ENCODE measurements around the gene MACROD2.

MACROD2 gene

DNA sequence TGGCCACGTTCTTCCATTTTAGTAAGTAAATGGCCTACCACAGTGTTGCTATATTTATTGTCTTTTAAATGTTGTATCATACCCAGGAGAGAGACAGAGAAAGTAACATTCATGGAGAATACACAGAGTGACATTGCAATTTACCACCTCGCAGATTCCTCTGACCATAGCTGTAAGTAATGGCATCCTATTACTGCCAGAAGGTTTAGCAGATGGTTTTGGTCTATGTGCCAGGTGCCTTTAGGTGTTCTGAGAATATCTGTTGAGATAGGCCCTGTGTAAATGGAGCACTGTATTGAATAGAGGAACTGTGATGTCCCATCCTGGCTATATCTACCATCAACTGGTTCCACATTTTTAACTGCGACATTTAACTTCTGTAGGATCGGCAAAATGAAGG, 2018.3 kb downstream of the MACROD2 start:
- DNase-seq (ENCODE audit: low read depth) = no peak

DNA sequence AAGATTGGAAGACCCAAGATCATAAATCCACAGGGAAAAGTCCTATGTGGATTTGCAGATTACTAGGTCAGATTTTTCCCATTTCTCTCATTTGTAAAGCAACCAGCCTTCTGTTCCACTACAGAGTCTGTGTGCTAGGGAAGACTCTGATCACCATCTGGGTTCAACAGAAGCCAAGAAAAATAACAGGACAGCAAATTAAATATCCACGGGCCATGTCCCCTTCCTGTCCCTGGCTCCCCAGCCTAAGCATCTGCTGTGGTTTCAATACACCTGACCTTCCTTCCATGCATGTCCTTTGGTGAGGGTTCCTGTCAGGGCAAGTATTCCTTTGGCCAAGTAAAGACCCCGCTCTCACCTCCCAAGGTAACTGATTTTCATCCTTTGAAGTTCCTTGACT, 2019.1 kb downstream of the MACROD2 start:
- no peak for DNase-seq (ENCODE audit: low read depth)

DNA sequence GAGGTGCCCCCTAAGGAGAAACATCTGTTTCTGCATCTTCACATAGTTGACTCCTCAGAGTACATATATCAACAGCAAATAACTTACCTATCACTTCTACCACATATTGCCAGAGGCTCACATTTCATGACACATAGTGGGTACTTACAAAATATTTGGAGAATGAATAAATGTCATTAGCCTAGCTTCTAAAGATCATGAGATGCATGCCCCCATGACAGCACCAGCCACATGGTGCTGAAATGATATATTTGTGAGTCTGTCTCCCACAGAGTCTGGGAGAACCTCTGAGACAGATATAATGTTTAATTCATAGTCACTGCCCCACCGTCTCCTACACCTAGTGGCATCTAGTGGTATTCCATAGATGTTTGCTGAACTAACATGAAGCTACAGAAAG, 2022.3 kb downstream of the MACROD2 start:
- no peak for DNase-seq (ENCODE audit: low read depth)

DNA sequence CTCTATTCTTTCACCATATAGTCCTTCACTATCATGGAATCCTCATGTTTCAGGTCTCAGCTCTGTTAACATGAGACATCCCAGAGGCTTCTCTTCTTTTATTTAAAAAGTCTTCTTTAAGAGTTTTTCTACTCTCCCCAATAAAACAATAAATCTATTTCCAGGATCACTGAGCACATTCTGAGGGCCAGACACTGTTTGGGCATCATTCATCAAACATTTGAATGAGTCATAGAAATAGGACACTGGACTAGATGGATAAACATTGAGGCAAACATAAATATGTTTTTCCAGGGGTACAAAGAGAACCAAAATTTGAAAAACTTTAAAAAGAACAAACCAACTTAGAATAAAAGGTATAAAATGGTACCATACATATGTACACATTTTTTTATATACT, 2023.6 kb downstream of the MACROD2 start:
- no peak for DNase-seq (ENCODE audit: low read depth)

DNA sequence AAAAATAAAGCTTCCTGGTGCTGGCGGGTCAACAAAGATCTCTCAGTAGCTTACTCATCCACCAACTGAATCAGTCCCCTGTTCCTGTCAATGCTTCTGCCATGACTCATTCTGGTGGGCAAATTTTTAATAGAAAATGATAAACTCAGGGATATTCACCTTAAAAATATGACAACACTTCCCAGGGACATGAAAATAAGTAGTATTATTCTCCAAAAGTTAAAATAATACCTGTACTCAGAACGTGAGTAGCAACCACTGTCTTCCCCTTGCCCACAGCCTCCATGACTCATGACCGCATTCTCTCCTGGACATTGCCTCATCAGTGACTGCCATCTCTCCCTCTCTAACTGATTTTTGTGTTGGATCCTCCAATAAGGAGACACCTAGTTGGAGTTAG, 2025.7 kb downstream of the MACROD2 start:
- peak; percentile 30 for DNase-seq (ENCODE audit: low read depth)

DNA sequence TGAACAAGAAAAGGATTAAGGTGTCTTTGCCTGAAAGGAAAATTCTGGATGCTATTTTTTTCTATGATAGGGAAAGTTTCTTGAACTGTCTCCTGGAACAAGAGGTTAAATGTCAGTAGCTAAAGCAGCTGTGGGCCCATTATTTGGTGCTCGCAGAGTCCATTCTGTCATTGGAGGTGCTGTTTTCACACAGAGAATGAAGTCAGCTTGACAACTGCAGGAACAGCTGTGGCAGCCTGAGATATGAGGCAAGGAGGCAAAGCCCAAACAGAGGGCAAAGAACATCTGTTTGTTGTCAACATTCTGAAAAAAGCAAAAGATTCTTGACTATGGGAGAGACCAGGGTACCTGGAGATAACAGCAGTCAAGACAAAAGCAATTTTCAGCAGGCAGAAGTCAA, 2029.8 kb downstream of the MACROD2 start:
- DNase-seq (ENCODE audit: low read depth) = no peak

DNA sequence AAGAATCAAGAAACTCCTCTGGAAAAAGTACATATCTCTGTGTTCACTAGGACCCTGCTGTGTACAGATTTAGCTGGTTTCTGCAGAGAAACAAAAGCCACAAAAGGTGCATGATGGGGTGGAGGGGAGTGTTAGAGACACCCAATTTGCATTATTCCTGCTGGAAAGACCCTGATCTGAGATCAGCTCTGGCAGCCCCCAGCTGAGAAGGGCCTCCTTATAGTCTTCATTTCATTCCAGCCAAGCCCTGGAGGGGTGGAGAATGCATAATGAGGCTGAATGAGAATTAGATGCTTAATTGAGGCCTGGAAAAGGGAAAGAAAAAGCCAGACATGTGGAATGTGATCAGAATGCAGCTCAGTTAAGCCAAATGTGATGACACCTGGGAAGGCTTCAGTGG, 2032.4 kb downstream of the MACROD2 start:
- no peak for DNase-seq (ENCODE audit: low read depth)

DNA sequence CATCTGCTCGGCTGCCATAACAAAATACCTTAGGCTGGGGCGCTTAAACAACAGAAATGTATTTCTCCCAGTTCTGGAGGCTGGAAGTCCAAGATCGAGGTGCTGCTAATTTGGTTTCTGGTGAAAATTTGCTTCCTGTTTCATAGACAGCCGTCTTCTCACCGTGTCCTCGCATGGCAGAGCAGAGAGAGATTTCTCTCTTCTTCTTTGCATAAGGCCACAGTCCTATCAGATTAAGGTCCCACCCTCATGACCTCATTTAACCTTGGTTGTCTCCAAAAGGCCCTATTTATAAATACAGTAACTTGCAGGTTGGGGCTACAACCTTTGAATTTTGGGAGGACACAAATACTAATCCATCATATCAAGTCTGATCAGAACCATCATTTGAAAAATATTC, 2033.6 kb downstream of the MACROD2 start:
- no peak for DNase-seq (ENCODE audit: low read depth)

DNA sequence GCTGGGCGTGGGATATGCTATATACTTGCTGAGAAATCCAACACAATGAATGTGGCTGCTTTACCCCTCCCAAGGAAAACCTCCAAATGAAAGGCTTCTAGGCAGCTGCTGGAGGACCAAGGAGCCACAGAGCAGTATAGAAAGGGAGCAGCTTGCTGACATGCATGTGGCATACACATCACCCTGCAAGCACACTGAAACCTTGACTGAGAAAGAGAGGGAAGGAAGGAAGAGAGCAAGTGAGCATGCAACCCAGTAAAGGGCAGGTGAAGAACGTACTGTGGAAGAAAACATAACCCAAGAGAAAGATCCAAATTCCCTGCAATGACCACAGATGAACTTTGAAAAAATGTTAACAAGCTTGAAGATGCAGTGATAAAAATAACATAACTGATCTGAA, 2034.9 kb downstream of the MACROD2 start:
- no peak for DNase-seq (ENCODE audit: low read depth)

DNA sequence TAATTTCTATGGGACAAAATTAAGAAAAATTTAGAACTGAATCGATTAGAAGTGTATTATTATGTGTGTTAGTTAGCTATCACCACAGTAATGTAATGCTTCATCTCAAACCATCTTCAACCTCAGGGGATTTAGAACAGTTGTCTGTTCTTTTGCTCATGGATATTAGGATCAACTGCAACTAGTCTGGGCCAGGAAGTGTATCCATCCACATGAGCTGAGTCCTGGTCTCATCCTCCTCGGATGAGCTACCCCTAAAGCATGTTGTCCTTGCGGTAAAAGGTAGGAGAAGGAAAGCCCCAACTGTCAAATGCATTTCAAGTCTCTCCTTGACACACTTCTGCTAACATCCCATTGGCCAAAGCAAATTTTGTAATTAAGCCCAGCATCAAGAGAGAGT, 2040.3 kb downstream of the MACROD2 start:
- no peak for DNase-seq (ENCODE audit: low read depth)

DNA sequence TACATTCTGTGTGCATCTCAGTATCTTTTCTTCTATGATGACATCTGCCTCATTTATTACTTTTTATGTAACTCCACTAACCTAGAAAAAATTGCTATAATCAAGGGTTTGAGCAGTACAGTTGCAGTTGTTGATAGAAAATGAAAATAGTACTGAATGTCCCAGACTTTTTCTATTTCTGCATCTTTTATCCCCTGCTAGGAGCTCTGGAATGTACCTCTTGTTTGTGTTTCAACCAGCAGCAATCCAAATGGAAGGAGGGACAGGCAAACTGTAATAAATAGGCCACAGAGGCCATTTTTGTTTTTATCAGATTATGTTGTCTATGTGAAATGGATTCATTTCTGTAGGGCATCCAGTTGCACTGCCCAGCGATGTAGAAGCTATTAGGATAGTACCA, 2041.0 kb downstream of the MACROD2 start:
- DNase-seq (ENCODE audit: low read depth) = no peak

DNA sequence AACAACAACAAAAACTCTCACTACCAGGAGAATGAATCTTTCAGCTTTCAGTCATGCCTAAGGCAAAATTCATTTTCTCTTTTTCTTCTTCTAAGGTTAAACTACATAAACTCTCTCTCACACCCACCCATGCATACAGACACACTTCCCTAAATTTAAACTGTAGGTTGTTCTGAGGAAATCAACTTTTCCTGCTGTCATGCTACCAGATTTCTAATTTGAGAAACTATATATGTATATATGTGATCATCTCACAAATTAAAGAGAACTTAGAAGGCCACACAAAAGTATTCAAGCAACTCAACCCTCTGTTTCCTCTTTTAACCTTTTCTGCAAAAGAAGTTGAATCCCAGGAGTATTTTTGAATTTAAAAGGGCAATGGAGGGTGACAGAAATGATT, 2045.4 kb downstream of the MACROD2 start:
- no peak for DNase-seq (ENCODE audit: low read depth)

DNA sequence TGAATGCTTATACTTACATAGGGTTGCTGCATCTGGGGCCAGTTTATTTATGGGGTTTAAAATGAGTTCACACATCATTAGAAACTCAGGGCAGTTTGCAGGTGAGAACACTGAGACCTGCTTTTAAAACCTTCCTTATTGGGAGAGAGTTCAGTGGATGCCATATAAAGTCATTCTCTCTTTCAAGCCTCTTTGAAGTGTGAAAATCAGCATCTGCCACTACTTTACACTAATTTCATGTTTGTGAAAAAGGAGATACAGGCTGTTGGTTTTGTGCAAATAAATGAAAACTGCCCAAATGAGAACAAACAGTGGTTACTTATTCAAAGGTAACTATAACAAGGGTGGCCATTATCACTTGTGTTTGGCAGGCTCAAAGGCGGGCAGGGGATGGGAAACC, 2047.4 kb downstream of the MACROD2 start:
- DNase-seq (ENCODE audit: low read depth) = no peak

DNA sequence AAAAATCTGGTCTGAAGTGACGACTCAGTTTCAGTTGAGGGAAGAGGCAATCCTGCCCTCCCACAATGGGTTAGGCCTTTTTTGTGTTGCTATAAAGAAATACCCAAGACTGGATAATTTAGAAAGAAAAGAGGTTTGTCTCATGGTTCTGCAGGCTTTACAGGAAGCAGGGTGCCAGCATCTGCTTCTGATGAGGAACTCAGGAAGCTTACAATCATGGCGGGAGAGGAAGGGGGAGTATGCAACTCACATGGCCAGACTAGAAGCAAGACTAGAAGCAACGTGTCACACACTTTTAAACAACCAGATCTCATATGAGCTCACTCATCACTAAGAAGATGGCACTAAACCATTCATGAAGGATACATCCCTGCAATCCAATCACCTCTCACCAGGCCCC, 2048.6 kb downstream of the MACROD2 start:
- DNase-seq (ENCODE audit: low read depth) = no peak

DNA sequence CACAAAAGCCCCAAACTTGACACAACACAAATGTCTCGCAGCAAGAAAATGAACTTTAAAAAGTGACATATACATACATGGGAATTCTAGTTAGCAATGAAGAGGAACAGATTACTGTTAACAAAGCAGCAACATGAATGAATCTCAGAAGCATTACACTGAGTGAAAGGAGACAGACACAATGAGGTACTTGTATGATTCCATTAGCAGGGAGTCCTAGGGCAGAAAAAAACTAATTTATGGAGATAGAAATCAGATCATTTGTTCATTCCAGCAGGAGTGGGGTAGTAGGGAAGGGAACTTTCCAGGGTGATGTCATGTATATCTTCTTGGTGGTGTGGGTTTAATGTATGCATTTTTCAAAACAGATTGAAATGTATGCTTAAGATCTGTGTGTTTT, 2053.6 kb downstream of the MACROD2 start:
- DNase-seq (ENCODE audit: low read depth) = no peak

DNA sequence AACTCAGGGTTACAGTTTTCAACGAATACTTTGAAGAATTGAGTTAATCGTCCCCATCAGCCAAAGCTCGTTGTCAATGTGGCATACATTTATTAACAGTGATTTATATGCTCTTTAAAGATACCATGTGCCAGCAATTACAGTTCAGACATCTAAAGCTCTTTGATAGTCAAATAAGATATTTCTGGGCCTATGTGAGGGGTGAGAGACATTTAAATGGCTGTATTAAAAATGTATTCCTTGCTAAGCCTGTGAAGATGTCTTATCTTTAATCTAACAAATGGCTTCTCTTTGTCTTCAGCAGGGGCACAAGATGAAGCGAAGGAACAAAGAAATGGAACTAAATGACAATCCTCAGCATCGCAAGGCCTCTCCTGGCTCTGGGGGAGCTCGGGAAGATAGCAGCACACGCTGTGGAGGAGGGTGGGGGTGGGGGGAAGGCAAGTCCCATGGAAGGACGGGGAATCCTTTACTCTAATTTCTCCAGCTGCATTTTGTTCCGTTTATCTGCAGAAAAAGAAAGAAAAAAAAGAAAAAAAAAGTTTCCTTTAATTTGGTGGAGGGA, 2054.3 kb downstream of the MACROD2 start:
- no peak for DNase-seq (ENCODE audit: low read depth)

DNA sequence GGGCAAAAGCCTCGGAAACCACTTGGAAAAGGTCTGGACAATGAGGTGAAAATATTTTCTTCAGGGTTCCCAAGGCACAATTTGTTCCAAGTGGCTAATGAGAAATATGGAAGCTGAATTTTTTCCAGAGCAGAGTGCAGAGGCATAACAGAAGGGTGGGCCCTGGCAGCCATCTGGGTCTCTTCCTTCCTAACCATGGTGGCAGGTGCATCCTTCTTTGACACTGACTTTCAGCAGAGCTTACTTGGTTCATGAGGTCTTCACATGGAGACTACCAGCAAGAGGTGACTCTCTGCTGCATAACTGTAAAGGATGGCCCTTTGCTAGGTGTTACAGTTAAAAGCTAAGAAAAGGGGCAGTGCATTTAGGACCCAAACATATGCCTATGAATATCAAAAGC, 2055.1 kb downstream of the MACROD2 start:
- DNase-seq (ENCODE audit: low read depth) = no peak

DNA sequence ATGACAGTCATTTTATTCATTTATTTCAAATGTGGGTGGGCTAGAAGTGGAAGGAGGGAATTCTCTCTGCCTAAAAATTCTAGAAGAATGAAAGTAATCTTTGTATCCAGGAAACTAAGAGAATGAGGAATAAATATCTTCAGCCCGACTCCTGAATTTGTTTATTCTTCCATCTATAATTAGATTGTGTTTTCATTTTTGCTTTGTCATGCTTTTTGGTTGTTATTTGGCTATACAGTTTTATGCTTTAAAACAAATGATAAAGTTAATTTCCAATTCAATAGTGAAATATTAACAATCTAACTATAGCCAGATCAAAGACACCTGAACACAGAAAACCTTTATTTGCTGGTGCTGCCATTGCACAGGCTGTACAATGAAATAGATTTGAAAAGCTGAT, 2056.7 kb downstream of the MACROD2 start:
- no peak for DNase-seq (ENCODE audit: low read depth)

DNA sequence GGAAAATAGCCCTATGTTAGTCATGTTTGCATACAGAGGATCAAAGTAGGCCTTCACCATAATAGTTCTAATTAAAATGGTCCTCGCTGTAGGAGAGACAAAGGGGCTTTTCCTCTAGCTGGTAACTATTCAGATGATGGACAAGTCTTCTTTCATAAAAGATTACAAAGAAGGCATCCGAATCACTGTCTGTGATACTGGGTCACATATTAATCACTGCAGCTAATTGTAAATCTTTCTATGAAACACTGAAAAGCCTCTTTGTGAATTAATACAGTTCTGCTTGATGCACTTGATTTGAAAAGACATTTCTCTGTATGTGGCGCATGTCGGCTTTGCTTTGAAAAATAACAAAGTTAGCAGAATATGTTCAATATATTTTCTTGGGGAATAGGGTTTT, 2057.1 kb downstream of the MACROD2 start:
- DNase-seq (ENCODE audit: low read depth) = no peak

DNA sequence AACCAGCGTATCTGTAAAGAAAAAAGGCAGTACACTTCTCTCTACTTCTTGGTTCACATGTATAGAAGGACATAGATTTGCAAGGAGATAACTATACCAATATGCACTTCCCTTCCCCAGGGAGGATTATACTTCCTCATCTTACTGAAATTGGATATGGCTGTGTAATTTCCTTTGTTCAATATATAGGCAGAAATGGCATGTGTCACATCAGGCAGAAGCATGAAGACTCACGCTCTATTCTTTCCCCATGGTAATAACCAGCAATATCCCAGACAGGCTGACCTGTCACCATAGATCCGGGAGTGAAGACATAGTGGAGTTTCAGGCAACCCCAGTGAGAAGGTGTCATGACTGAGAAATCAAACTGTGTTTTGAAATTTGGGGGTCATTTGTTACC, 2059.7 kb downstream of the MACROD2 start:
- no peak for DNase-seq (ENCODE audit: low read depth)

DNA sequence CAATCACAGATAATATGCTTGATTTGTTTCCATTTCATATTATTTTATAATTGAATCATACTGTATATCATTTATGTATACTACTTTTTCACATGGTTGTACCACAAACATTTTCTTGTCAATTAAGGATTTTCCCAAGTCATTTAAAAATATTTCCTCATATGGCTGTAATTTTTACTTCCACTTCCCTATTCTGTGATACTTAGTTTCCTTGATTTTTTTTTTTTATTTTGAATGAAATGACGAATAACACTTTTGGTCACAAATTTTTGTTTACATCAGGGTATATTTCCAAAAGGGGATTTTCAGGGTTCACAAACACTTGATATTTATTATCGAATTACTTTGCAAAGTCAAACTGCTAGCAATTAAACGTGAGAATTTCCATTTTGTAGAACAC, 2062.3 kb downstream of the MACROD2 start:
- no peak for DNase-seq (ENCODE audit: low read depth)

DNA sequence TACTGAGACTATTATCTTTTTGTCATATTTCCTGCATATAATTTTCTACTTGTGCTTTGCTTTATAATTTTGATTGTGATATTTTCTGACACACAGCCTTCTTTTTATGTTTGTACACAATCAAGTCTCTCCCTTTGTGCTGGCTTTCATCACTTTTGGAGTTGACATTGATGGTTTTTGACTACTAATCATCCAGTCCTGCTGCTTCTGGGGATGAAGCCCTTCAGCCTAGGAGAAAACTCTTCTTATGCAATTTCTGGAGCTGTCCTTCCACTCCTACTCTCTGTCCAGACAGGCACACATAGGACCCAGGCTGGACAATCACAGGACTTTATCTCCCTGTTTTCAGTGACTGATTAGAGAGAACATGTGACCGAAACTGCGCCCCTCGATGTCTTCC, 2063.0 kb downstream of the MACROD2 start:
- no peak for DNase-seq (ENCODE audit: low read depth)

DNA sequence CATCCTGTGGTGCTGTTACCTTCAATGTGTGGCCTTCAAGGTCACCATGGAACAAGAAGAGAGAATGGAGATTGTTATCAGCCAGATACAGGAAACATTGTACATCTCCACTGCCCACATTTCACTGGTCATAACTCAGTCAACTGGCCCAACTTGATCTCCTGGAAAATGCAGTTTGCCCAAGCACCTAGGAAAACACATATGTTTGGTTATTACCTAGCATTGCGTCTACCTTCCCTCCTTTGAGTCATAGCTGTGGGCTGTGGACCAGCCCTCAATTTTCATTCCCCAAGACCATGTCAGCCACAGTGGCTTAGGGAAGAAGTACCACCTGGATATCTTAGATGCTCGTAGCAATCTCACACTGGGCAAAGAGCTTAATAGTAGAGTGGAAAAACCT, 2064.5 kb downstream of the MACROD2 start:
- DNase-seq (ENCODE audit: low read depth) = no peak

DNA sequence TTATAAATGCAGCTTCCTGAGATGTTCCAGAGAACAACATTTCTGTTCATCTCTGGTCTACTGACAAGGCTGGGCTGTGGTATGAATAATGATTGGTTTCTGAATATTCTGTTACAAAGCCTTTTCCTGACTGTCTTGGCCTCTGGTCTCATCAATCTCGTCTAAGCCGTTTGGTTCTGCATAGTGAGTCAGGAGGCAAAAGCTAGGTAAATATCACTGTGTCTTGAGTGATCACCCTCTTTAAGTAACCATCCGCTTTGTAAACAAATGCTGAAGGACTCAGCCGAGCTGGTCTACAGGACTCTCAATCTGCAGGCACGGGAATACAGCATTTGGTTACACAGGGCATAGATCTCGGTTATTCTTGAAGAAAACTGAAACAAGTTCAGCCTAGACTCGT, 2066.0 kb downstream of the MACROD2 start:
- no peak for DNase-seq (ENCODE audit: low read depth)

Data from iris pigment epithelial cell (primary cell).